Stromal cell of bone marrow (primary cell): ENCODE data around the gene NAP1L1.

Experiments
- DNase-seq: peaks from one replicate; pipeline ENCODE4 v3.0.0-alpha.2; 2012; ENCODE audit warnings: low read depth

NAP1L1 gene

GRCh38 chr12:76083904-76084862 lies at the start of gene NAP1L1:
Gene NAP1L1 (minus strand): TSS chr12:76084685. CDS start chr12:76074219, 10,466 bp downstream.
- peak; percentile 97 for DNase-seq

DNA sequence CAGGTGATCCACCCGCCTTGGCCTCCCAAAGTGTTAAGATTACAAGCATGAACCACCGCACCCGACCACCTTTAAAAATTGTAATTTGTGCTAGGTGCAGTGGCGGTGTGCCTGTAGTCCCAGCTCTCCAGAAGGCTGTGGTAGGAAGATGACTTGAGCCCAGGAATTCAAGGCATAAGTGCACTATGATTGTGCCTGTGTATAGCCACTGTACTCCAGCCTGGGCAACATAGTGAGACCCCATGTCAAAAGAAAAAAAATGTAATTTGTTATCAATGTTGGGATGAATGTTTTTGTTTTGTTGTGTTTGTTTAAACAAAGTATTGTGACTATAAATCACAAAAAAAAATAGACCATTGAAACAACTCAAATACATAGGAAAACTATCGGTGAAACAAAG lies 43.1 kb upstream of the NAP1L1 start:
- DNase-seq: no peak

GRCh38 chr12:76124456-76124855 lies 40.0 kb upstream of the NAP1L1 start:
- no peak for DNase-seq

DNA sequence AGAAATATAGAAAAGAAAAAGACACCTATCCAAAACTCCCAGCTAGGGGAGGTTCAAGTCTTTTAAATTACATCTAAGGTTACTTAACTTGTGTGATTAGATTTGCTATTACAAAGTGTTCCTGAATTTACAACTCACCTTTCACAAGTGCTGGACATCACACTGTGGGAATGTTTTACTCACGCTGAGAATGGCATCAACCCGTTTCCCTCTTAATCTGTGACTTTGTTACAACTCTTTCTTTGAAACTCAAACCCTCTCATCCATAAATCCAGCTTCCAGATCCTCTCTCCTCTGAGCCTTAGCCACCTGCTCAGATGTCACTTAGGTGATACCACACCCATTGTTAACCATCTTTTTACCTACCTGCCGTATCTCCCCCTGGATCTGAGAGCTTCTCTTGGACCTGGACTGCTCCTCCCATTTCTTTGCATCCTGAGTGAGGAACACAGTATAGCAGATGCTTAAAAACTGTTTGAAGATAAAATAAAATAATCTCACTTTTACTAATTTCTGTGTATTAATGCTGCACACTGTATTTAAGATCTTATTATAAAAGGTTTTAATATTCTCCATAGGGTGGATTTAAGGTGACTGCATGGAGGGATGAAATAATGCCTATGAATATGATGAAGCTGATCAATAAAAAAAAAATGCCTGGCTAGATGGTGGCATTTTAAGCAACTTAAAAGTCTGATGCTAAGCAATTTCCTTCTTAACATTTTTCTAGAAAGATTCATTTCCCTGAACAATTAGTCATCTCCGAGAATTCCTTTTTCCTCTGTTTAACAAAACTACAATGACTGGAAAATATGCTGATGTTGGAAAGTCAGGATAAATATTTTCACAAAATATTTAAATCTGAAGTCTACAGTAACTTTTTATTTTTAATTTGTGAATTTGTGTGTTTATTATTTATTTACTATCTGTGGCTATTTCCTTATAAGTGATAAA lies 39.1 kb upstream of the NAP1L1 start:
- peak; percentile 51 for DNase-seq

DNA sequence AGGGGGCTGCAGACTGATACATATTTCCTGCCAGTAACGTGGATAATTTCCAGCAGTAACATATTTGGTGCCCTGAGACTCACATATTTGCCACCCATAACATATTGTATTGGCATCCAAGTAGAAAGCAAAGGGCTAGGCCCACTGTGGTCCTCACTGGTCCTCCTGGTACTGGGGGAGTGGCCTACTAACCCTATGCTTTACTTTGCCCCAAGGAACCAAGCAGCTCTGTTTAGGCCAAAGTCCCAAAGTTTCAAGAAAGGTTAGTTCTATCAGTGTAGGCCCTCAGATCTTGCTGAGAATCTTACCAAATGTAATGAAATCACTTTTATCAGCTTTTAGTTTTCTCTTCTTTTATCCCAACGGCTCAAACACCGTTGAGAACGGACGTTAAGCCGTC lies 35.4 kb upstream of the NAP1L1 start:
- DNase-seq: no peak

GRCh38 chr12:76117751-76118150 lies 33.3 kb upstream of the NAP1L1 start:
- DNase-seq: no peak

- DNase-seq: no peak
Observed at GRCh38 chr12:76117067-76117691, 32.7 kb upstream of the NAP1L1 start.

GRCh38 chr12:76113800-76114757 lies 29.6 kb upstream of the NAP1L1 start:
- peak; percentile 65 for DNase-seq

DNA sequence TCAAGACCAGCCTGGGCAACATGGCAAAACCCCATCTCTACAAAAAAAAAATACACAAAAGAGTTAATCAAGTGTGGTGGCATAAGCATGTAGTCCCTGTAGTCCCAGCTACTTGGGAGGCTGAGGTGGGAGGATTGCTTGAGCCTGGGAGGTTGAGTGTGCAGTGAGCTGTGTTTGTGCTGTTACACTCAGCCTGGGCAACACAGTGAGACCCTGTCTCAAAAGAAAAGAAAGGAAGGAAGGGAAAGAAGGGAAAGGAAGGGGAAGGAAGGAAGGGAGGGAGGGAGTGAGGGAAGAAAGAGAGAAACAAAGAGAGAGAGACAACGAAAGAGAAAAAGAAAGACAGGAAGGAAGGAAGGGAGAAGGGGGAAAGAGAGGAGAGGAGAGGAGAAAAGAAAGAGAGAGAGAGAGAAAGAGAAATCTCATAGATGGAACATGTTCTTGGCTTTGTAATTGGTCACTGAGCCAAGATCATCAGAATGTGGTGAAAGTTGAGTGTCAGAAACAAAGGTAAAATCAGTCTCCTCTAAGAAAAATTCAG lies 26.8 kb upstream of the NAP1L1 start:
- no peak for DNase-seq

- DNase-seq: no peak
Observed at GRCh38 chr12:76109879-76110278, 25.4 kb upstream of the NAP1L1 start.

- DNase-seq: no peak
Observed at GRCh38 chr12:76108356-76108755, 23.9 kb upstream of the NAP1L1 start.

GRCh38 chr12:76106631-76107030 lies 22.1 kb upstream of the NAP1L1 start:
- DNase-seq: no peak

- DNase-seq: no peak
Observed at GRCh38 chr12:76103958-76104357, 19.5 kb upstream of the NAP1L1 start.

DNA sequence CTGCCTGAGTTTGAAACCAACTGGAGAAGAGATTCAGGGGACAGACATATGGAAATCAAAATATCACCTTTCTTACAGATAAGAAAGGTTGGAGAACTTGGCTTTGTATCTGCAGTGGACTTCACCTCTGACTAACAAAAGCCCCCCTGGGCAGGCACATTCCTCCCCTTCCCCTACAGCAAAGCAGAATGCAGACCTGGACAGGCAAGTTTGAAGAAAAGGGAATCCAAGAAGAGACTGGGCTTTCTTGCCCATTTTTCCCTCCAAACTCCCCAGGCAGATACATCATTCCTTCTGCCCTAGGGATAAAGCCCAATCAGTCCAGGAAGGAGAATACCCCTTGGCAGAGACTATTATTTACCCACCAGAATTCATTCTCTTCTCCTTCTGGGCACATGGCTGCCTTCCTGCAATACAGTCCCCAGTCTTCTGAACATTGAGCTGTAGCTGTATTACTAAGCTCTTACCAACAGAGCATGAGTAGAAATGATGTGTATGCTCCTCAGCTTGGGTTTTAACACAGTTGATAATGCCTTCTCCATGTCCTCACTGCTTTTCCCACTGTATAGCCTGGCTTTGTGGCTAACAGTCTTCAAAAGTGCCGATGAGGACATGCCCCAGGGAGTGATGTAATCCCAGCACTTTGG lies 17.4 kb upstream of the NAP1L1 start:
- no peak for DNase-seq

GRCh38 chr12:76096079-76096646 lies 11.7 kb upstream of the NAP1L1 start:
- no peak for DNase-seq

DNA sequence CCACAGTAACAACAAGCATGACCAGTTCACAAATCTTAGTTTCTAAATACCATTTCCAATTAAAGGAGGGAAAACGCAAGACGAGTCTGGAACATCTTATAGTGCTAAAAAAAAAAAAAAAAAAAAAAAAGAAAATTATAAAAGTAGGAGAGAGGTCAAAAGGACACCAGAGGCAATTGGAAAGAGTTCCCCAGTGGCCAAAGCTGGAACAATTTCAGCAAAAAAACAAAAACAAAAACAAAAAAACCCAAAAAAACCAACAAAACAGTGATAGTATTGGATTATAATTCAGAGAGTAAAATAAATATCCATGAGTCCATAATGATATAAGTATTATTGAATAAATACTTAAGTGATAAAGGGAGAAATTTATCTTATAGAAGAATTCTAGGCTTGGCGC lies 10.3 kb upstream of the NAP1L1 start:
- no peak for DNase-seq

GRCh38 chr12:76091246-76091754 lies 6.8 kb upstream of the NAP1L1 start:
- no peak for DNase-seq

DNA sequence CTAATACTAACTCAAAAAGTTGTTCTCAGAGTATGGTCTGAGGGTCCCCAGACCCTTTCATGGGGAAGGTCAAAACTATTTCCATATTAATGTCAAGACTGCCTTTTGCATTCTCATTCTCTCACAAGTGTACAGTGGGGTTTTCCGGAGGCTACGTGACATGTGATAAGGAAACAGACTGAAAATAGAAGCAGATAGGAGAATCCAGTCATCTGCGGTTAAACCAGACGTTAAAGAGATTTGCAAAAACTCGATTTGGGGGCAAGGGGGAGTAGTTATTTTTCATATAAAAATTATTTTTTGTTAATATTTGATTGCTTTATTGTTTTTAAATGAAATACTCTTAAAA lies 1.0 kb upstream of the NAP1L1 start:
- DNase-seq: no peak

- peak; percentile 53 for DNase-seq
Observed at GRCh38 chr12:76084863-76085519, 506 bp upstream of the NAP1L1 start.
